MM.1S (cell line): Measurements from ENCODE around the gene MUC5AC.

Source experiments
- CTCF ChIP-seq: fragments of 300-600 bp; sonication (generic); IDR thresholded peaks from 2 replicates; pipeline ENCODE4 v1.5.1; 2016; ENCODE audit warnings: antibody characterized with exemption, low read length, mixed read lengths
- EZH2 ChIP-seq: fragments of 300-600 bp; sonication (generic); optimal IDR thresholded peaks from 2 replicates; pipeline ENCODE3; 2017; ENCODE audit warnings: low read depth, mild to moderate bottlenecking, antibody characterized with exemption, low read length, mixed read lengths
- EZH2phosphoT487 ChIP-seq: fragments of 300-600 bp; sonication (generic); IDR thresholded peaks from 2 replicates; pipeline ENCODE4 v1.6.1; 2018; ENCODE audit warnings: antibody characterized with exemption, low read length

- TF ChIP-seq CTCF (no peak), EZH2 (no peak), EZH2phosphoT487 (no peak)
Observed at GRCh38 chr11:1162138-1162475, 4.4 kb downstream of the MUC5AC start.
